HL-60/S4 treated with phorbol 12-myristate 13-acetate at 8.2 ng/mL for 4 days and 3 days (cell line): ENCODE measurements around the gene DHFR2.
"Not testable (repeated sequence)": the region's sequence is repeated elsewhere in the genome, so short reads cannot be mapped to it uniquely, and the experiment has no call there.

Experiments used
- in situ Hi-C: fragments of 300-500 bp; cut with MboI; formaldehyde crosslinking; loops from 2 replicates; pipeline ENCODE4 v1.15.0; 2022; ENCODE audit warnings: low sequenced_read_pairs

DHFR2 gene

GRCh38 chr3:94062513-94063404 lies at the start of gene DHFR2, which contains the start of gene NSUN3:
Gene DHFR2 (minus strand): TSS chr3:94062916. CDS start chr3:94061511, 1,405 bp downstream.
Gene NSUN3 (plus strand): TSS chr3:94063061. CDS start chr3:94063127, 66 bp downstream.
- in situ Hi-C loops = no loop called here

- in situ Hi-C loops = no loop called here
These were observed 48.1 kb upstream of the DHFR2 start for GRCh38 chr3:94110854-94111253.

GRCh38 chr3:94110232-94110631 lies 47.5 kb upstream of the DHFR2 start:
- in situ Hi-C loops = not testable (repeated sequence)

- in situ Hi-C loops = no loop called here
These were observed 43.6 kb upstream of the DHFR2 start for GRCh38 chr3:94106268-94106667.

GRCh38 chr3:94101860-94102259 lies 39.1 kb upstream of the DHFR2 start:
- in situ Hi-C loops = no loop called here

GRCh38 chr3:94099311-94099710 lies 36.6 kb upstream of the DHFR2 start:
- in situ Hi-C loops = no loop called here

GRCh38 chr3:94098452-94098851 lies 35.7 kb upstream of the DHFR2 start:
- in situ Hi-C loops = no loop called here

- in situ Hi-C loops = no loop called here
These were observed 32.4 kb upstream of the DHFR2 start for GRCh38 chr3:94095111-94095510.

- in situ Hi-C loops = no loop called here
These were observed 30.4 kb upstream of the DHFR2 start for GRCh38 chr3:94093151-94093550.

- in situ Hi-C loops = no loop called here
These were observed 29.4 kb upstream of the DHFR2 start for GRCh38 chr3:94092086-94092485.

- in situ Hi-C loops = no loop called here
These were observed 26.4 kb upstream of the DHFR2 start for GRCh38 chr3:94089126-94089525.

GRCh38 chr3:94083261-94083660 lies 20.5 kb upstream of the DHFR2 start:
- in situ Hi-C loops = no loop called here

GRCh38 chr3:94082391-94082937 lies 19.7 kb upstream of the DHFR2 start:
- in situ Hi-C loops = no loop called here

- in situ Hi-C loops = no loop called here
These were observed 19.2 kb upstream of the DHFR2 start for GRCh38 chr3:94081884-94082283.

- in situ Hi-C loops = not testable (repeated sequence)
These were observed 17.8 kb upstream of the DHFR2 start for GRCh38 chr3:94080552-94080951.

- in situ Hi-C loops = no loop called here
These were observed 13.3 kb upstream of the DHFR2 start for GRCh38 chr3:94076055-94076454.

- in situ Hi-C loops = no loop called here
These were observed 9.1 kb upstream of the DHFR2 start for GRCh38 chr3:94071713-94072284.

- in situ Hi-C loops = no loop called here
These were observed 7.7 kb upstream of the DHFR2 start for GRCh38 chr3:94070341-94070911.

GRCh38 chr3:94069194-94069813 lies 6.6 kb upstream of the DHFR2 start:
- in situ Hi-C loops = no loop called here

GRCh38 chr3:94066506-94067500 lies 4.1 kb upstream of the DHFR2 start:
- in situ Hi-C loops = no loop called here
